Common myeloid progenitor, CD34-positive (primary cell): Measurements from ENCODE around the gene SLC25A19.

Source experiments
- CTCF ChIA-PET: fragments of 350-600 bp; sonication (Branson Sonifier 250); formaldehyde crosslinking; loops from one replicate; lab custom pipeline; 2021; ENCODE audit warnings: antibody characterized with exemption; lab: Charles Lee
- POLR2A ChIA-PET: fragments of 350-600 bp; sonication (Branson Sonifier 250); formaldehyde crosslinking; loops from one replicate; lab custom pipeline; 2021; ENCODE audit warnings: antibody characterized with exemption; lab: Charles Lee
- DNase-seq, 3 donors: peaks; one replicate each; pipeline versions ENCODE4 v3.0.0 to v3.0.0-alpha.2; 2013
- H3K27ac ChIP-seq, 2 experiments: 1 replicate in 1 of 2; 2 replicates in 1 of 2; pipeline ENCODE4 v1.7.0; 2013; ENCODE audit warnings: inconsistent platforms in 2 of 2, low read length in 2 of 2, mild to moderate bottlenecking in 2 of 2, low read depth in 1 of 2, moderate library complexity in 1 of 2; ENCODE audit not compliant: severe bottlenecking in 2 of 2, insufficient read depth in 1 of 2, poor library complexity in 1 of 2
- H3K27me3 ChIP-seq, 5 experiments: replicated peaks in 2 of 5; 1 replicate in 3 of 5; 2 replicates in 2 of 5; pipeline versions ENCODE4 v1.6.1 to v1.7.0; 2013; ENCODE audit warnings: low read length in 4 of 5, mild to moderate bottlenecking in 2 of 5, moderate library complexity in 2 of 5, inconsistent platforms in 1 of 5; ENCODE audit not compliant: insufficient read depth in 5 of 5, control insufficient read depth in 4 of 5
- H3K36me3 ChIP-seq, 4 experiments: 1 replicate in 2 of 4; 2 replicates in 2 of 4; pipeline versions ENCODE4 v1.6.1 to v1.7.0; 2013; ENCODE audit warnings: low read length in 3 of 4, control low read depth in 1 of 4, mild to moderate bottlenecking in 1 of 4; ENCODE audit not compliant: control insufficient read depth in 4 of 4, insufficient read depth in 4 of 4
- H3K4me1 ChIP-seq, 4 experiments: 1 replicate in 3 of 4; 2 replicates in 1 of 4; pipeline versions ENCODE4 v1.6.1 to v1.7.1; 2013; ENCODE audit warnings: low read length in 3 of 4, mild to moderate bottlenecking in 3 of 4, control low read depth in 1 of 4, inconsistent platforms in 1 of 4, moderate library complexity in 1 of 4; ENCODE audit not compliant: control insufficient read depth in 4 of 4, insufficient read depth in 4 of 4; ENCODE audit errors: control extremely low read depth in 1 of 4
- H3K4me3 ChIP-seq, 7 experiments: 1 replicate in 4 of 7; 2 replicates in 3 of 7; pipeline versions ENCODE4 v1.5.1 to v1.7.0; 2013; ENCODE audit warnings: mild to moderate bottlenecking in 7 of 7, low read length in 6 of 7, moderate library complexity in 6 of 7, inconsistent platforms in 2 of 7, low read depth in 2 of 7, control low read depth in 1 of 7; ENCODE audit not compliant: insufficient read depth in 4 of 7, control insufficient read depth in 1 of 7; ENCODE audit errors: extremely low read depth in 1 of 7
- H3K9me3 ChIP-seq, 5 experiments: 1 replicate in 4 of 5; 2 replicates in 1 of 5; pipeline versions ENCODE4 v1.6.1 to v1.7.1; 2013; ENCODE audit warnings: low read length in 4 of 5, mild to moderate bottlenecking in 2 of 5, inconsistent platforms in 1 of 5, low read depth in 1 of 5, moderate library complexity in 1 of 5; ENCODE audit not compliant: control insufficient read depth in 4 of 5, insufficient read depth in 2 of 5; ENCODE audit errors: control extremely low read depth in 1 of 5
- WGBS: methylation state at CpG from one replicate; pipeline ENCODE4 v1.1.5; 2013; ENCODE audit not compliant: insufficient coverage; 5-methylcytosine and 5-hydroxymethylcytosine counted together

SLC25A19 gene

DNA sequence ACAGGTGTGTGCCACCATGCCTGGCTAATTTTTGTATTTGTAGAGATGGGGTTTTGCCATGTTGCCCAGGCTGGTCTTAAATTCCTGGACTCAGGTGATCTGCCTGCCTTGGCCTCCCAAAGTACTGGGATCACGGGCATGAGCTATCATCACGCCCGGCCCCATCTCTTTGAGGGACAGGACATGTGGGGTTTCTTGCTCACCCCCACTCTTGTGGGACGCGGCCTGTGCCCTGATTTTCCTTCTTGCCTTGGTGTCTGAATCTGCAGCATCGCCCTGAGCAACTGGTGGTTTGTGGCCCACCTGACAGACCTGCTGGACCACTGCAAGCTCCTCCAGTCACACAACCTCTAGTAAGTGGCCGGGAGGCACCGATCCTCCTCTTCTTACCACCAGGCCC, 58.2 kb downstream of the SLC25A19 start:
- no peaks in the 10 kb centered on the region for H3K4me1 ChIP-seq
- no peak for DNase-seq
- no peak overlapping the region for H3K4me3 ChIP-seq
- H3K27me3 ChIP-seq: no peaks in the 10 kb centered on the region
- POLR2A ChIA-PET: no interaction called here
- H3K9me3 ChIP-seq: no peaks in the 10 kb centered on the region
- H3K36me3 ChIP-seq: peaks cover 23 to 81% (median 64%) of the 10 kb centered on the region in 4 experiments
- peak overlapping the region in 1 of 2 experiments; percentile 6 for H3K27ac ChIP-seq
- WGBS: 98% methylated on average over 6 of the region's 8 CpGs
- CTCF ChIA-PET: interaction anchor here (1.5 to 5.1 kb wide), 5 partner anchors 10 to 270 kb away, joined by 3 to 50 read pairs (median 4); no protein-coding TSS in a partner anchor

- Histone ChIP-seq H3K36me3 (peaks cover 20 to 80% (median 63%) of the 10 kb centered on the region in 4 experiments), H3K4me1 (no peaks in the 10 kb centered on the region), H3K27ac (no peak overlapping the region), H3K27me3 (no peaks in the 10 kb centered on the region), H3K4me3 (no peak overlapping the region), H3K9me3 (no peaks in the 10 kb centered on the region)
- CTCF ChIA-PET: interaction anchor here (0.6 to 5.1 kb wide), 5 partner anchors 8 to 169 kb away, joined by 3 to 50 read pairs (median 3); no protein-coding TSS in a partner anchor
- 61% methylated on average over 2 of the region's 4 CpGs for WGBS
- POLR2A ChIA-PET: no interaction called here
- DNase-seq: no peak
Measured at GRCh38 chr17:75228847-75229246, 60.4 kb downstream of the SLC25A19 start.

GRCh38 chr17:75228305-75228704, 60.9 kb downstream of the SLC25A19 start:
- Histone ChIP-seq H3K4me3 (no peak overlapping the region), H3K4me1 (no peaks in the 10 kb centered on the region), H3K36me3 (peaks cover 22 to 80% (median 62%) of the 10 kb centered on the region in 4 experiments), H3K9me3 (no peaks in the 10 kb centered on the region), H3K27ac (no peak overlapping the region), H3K27me3 (no peaks in the 10 kb centered on the region)
- 60% methylated on average over 1 of the region's 2 CpGs for WGBS
- CTCF ChIA-PET: interaction anchor here (1.3 to 5.1 kb wide), 2 partner anchors 12 to 150 kb away, joined by 3 to 50 read pairs; no protein-coding TSS in a partner anchor
- POLR2A ChIA-PET: no interaction called here
- DNase-seq: no peak

- Histone ChIP-seq H3K36me3 (peaks cover 24 to 79% (median 59%) of the 10 kb centered on the region in 4 experiments), H3K4me3 (no peak overlapping the region), H3K9me3 (no peaks in the 10 kb centered on the region), H3K27ac (no peak overlapping the region), H3K4me1 (no peaks in the 10 kb centered on the region), H3K27me3 (no peaks in the 10 kb centered on the region)
- 97% methylated on average over 3 of the region's 5 CpGs for WGBS
- no peak for DNase-seq
- CTCF ChIA-PET: interaction anchor here (5.1 kb wide), 1 partner anchor 13 kb away, joined by 50 read pairs; no protein-coding TSS in a partner anchor
- POLR2A ChIA-PET: interaction anchor here (0.6 kb wide), 1 partner anchor 237 kb away, joined by 3 read pairs; no protein-coding TSS in a partner anchor
Measured at GRCh38 chr17:75227729-75228128, 61.5 kb downstream of the SLC25A19 start.

GRCh38 chr17:75225016-75225415, 64.2 kb downstream of the SLC25A19 start:
- DNase-seq: no peak
- H3K4me1 ChIP-seq: no peaks in the 10 kb centered on the region
- H3K27ac ChIP-seq: no peak overlapping the region
- CTCF ChIA-PET: interaction anchor here (0.8 to 2.7 kb wide), 6 partner anchors 12 to 110 kb away, joined by 3 to 10 read pairs (median 4); no protein-coding TSS in a partner anchor
- 87% methylated on average over 13 of the region's 14 CpGs for WGBS
- H3K4me3 ChIP-seq: no peak overlapping the region
- H3K36me3 ChIP-seq: peaks cover 20 to 64% (median 44%) of the 10 kb centered on the region in 4 experiments
- POLR2A ChIA-PET: no interaction called here
- H3K27me3 ChIP-seq: no peaks in the 10 kb centered on the region
- no peaks in the 10 kb centered on the region for H3K9me3 ChIP-seq
